GM18909 (cell line): Measurements from ENCODE around the gene KCNK15.

Experiments used
- ATAC-seq: cut with Tn5 transposase; IDR thresholded peaks from one replicate; pipeline ENCODE4 v1.9.1; 2021; ENCODE audit warnings: mild to moderate bottlenecking; ENCODE audit not compliant: unreplicated experiment, poor library complexity

KCNK15 gene

DNA sequence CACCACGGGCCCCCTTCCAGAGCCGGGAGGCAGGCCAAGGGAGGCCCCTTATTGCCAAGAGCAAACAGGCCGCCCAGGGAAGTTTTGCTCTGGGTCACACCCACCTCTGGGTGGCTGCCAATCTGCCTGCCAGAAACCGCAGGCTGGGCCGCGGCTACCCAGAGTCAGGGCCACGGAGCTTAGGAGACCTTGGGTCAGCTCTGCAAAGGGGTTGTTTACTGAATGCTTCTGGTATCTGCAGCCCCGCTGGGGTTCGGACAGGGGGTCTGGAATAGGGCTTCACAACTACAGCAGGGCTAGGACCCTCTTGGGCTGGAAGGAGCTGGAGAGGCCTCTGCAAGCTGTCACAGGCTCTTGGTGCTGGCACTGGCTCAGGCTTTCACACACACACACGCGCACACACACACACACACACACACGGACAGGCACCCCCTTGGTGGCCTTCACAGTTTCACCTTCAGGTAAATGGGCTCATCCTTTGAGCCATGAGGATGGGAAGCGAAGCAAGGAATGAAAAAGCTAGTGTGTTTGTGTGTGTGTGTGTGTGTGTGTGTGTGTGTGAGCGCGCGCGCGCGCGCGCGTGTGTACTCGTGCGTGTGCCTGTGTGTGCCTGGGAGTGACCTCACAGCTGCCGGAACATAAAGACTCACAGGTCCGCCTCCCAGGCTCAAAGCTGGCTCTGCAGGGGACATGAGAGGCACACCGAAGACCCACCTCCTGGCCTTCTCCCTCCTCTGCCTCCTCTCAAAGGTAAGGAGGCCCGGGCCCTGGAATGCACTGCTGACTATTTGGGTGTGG is 30.8 kb upstream of the KCNK15 start, which contains the start of gene CCN5:
TSS of gene CCN5 (plus strand) at position 669 of the 798 bp plus-strand sequence. CDS start at position 691, 22 bp downstream.
- no peak for ATAC-seq

GRCh38 chr20:44715499-44716308 is 30.0 kb upstream of the KCNK15 start:
- ATAC-seq = no peak

DNA sequence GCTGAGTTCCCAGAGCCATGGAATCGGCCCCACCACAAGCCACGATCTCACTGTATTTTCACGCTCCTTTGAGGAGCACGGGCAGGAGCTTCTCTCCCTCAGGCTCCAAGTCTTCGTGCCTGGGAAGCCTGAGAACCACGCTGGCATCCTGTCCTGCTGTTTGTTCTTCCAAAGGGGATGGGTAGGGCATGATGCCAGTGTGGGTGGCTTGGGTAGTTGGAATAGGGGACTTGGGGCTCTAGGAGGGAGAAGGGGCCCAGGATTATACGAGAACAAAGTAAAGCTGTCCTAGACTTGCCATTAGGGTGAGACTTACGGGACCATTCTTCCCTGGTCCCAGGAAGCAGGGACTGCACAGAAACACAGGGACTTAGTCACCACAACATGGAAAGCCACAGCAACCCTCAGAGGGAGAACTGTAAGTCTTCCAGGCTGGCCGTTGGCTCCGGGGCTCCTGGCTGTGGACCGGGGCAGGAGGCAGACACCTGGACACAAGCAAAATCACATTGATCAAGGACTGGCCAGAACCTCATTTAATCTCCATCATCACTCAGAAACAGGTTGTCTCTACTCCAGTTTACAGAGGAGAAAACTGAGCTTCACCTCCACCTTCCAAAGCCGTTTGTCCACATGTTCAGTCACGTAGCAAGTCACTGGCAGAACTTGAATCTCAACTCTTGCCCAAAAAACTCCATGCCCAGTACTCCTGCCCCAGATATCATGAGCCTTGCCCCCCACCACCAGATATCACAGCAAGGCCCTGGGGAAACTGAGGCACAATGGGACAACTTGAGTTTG is 29.2 kb upstream of the KCNK15 start:
- no peak for ATAC-seq

DNA sequence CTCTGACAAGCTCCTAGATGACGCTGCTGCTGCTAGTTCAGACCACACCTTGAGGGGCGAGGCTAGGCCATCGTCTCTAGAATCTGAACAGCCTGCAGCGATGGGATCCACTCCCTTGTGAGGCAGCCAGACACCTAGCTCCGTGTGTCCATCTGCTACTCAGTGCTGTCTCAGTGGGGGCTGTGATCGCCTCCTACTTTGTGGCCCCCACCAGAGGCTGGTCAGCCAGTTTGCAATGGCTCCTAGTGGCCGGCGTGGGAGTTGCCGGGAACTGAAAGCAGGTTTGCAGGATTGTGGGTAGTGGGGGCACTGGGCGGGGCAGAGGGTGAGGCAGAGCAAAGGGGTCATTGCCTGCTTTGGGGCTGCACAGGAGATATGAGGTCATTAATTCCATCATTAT is 27.7 kb upstream of the KCNK15 start:
- no peak for ATAC-seq

DNA sequence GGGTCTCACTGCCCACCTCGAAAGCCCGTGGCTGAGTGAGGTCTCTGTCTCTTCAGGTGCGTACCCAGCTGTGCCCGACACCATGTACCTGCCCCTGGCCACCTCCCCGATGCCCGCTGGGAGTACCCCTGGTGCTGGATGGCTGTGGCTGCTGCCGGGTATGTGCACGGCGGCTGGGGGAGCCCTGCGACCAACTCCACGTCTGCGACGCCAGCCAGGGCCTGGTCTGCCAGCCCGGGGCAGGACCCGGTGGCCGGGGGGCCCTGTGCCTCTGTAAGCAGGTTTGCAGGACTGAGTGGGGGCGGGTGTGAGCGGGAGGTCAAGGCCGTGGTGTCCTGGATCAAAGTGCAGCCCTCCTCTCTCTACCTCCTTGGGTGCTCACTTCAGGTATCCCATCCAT is 25.8 kb upstream of the KCNK15 start:
- ATAC-seq = no peak

DNA sequence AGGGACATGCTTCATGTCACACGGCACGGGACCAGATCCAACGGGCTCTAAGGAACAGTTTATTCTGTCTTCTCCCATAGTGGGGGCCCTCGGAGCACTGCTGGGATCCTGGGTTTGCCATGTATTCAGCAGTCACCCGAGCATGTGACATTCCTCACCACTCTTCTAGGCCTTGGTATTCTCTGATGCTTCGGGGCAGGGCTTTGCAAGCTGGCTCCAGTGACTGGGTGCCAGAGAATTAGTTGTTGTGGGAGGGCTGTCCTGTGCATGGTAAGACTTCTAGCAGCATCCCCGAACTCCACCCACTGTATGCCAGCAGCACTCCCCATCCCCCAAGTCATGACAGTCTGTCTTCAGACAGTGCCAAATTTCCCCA is 25.1 kb upstream of the KCNK15 start:
- no peak for ATAC-seq

GRCh38 chr20:44720997-44721784 is 24.5 kb upstream of the KCNK15 start:
- no peak for ATAC-seq

GRCh38 chr20:44721785-44722054 is 23.9 kb upstream of the KCNK15 start:
- ATAC-seq = no peak

- no peak for ATAC-seq
Measured at GRCh38 chr20:44722990-44723389, 22.7 kb upstream of the KCNK15 start.

- ATAC-seq = no peak
Measured at GRCh38 chr20:44723391-44723790, 22.3 kb upstream of the KCNK15 start.

DNA sequence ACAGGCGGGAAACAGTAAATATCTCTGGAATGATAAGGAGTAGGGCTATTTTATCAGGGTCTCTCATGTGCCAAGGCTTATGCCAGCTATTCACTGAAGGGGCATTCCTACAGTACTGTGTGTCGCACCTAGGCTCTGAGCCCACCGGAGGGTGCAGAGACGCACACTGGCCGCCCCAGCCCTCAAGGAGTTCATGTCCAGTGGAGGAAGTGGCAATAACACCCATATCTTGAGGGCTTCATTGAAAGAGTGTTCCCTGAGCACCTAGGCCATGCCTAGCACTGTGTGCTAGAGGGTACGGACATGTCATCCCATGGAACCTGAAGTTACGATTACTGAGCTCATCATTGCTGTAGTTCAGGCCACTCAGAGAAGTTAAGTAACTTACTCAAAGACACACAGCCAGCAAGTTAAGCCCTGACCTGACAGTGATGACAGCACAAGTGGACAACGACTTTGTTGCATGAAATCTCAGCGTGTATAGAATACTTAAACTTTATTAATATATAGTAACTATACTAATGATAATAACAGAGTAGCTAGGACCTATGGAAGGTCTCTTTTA is 21.8 kb upstream of the KCNK15 start:
- ATAC-seq = no peak

GRCh38 chr20:44724423-44725091 is 21.1 kb upstream of the KCNK15 start:
- no peak for ATAC-seq

GRCh38 chr20:44725837-44726236 is 19.8 kb upstream of the KCNK15 start:
- no peak for ATAC-seq

- no peak for ATAC-seq
Measured at GRCh38 chr20:44727039-44727438, 18.6 kb upstream of the KCNK15 start.

- ATAC-seq = no peak
Measured at GRCh38 chr20:44727651-44728050, 18.0 kb upstream of the KCNK15 start.

DNA sequence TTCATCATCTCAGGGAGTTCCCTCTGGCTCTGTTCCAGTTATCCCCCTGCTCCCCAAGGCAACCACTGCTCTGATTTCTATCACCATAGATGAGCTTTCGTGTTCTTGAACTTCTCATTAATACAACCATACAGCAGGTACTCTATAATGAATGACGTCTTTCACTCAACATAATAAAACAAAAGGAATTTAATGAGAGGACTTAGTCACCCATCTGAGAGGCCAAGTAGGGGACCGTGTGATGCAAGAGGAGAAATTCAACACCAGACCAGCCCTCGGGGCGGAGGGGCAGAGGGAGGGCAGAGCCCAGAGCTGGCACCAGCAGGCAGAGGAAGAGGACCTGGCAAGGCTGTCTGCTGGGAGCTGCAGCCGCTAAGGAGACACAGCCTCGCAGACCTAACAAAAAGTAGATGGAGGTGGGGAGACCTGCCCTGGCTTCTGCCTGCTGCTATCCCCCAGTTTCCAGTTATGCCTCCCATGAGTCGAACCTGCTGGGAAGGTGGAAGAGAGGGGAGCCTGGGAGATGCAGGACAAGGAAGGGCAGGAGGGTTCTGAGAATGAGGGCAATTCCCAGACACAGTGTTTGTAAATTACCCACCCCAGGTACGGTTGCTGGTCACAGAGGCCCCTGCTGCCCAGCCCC is 16.7 kb upstream of the KCNK15 start:
- ATAC-seq = no peak

- ATAC-seq = no peak
Measured at GRCh38 chr20:44730441-44730840, 15.2 kb upstream of the KCNK15 start.

DNA sequence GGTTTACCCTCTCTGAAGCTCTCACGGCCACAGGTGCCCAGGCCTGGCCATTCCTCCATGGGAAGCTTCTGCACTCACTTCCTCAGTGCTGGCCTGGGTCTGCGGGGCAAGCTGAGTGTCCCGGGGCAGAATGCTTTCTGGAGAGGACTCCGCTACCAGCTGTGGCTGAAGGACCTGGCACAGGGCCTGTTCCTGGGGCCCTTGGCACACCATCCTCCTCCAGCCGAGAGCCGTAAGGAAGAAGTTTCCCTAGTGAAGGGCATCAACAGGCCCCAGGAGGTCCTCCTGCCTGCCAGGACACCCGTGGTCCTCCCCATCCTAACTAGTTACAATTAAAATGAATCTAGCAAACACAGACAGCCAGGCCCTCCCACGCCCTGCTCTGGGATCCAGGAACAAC is 14.0 kb upstream of the KCNK15 start:
- no peak for ATAC-seq

DNA sequence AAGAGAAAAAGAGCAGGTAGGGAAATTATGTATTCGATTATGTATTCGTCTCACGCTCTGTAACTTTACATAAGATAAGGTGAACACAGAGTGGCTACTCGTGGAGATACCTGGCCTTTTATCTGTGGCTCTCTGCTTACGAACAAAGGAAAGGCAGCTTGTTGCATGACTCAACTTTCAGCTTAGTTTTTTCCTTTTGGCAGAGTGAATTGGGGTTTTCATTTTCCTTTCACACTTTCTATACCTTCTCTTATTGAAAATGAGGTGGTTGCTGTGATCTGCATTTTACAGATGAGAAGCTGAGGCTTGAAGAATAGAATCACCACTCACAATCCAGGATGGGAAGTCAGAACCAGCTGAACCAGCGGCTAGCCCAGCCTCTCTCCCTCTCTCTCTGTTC is 13.3 kb upstream of the KCNK15 start:
- no peak for ATAC-seq
